ENCODE measurements around the gene SUCO. TPM values are rescaled to one million over a fixed set of nuclear protein-coding genes. Genes with fewer than 3 reads are reported as not detected.

The SUCO gene
- total and polyA plus RNA-seq, 2 of the 13 experiments (the other 11 are each of a cell fraction or from before 2014, with no cell fraction given), result 12.6 to 25.5 TPM

DNA sequence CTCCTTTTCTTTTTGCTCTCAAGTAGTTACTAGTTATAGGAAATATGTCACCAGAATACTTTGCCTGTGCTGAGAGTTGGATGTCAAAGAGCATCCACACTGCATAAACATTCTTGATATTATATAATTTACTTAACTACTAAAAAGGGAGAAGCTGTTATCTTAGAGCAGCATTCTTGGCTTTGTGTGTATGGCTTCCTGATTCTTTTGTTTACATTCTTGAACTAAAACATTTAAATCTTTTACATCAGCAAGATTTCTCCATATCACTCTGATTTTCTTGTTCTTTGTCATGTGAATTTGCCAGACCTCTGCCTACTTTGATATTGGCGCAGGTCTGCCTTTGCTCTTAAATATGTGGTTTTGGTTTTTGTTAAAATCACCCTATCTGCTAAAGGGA is 48.8 kb downstream of the SUCO start:
- ChIA-PET CTCF (ENCODE audit: low intra/inter-chr PET ratio, low total read pairs) (no interaction called here), POLR2A (no interaction called here)
- Histone ChIP-seq H3K27me3 (ENCODE audit: control insufficient read depth in 1 of 2, insufficient read depth in 2 of 2, low read length in 2 of 2) (no peaks in the 10 kb centered on the region), H3K36me3 (replicated peaks in 1 of 2; ENCODE audit: control insufficient read depth in 1 of 2, insufficient read depth in 2 of 2, low read length in 2 of 2) (peaks cover 2 to 30% of the 10 kb centered on the region in 2 experiments; a peak in 3 of 5 replicates), H3K79me2 (ENCODE audit: insufficient read depth, low read length) (no peaks in the 10 kb centered on the region), H3K9me3 (ENCODE audit: low read length) (no peaks in the 10 kb centered on the region), H3K9ac (ENCODE audit: insufficient read depth, low read depth, low read length) (no peak overlapping the region), H3K4me3 (replicated peaks in 1 of 3; ENCODE audit: insufficient read depth in 1 of 3, low read depth in 2 of 3, low read length in 3 of 3) (no peak overlapping the region), H3K4me1 (ENCODE audit: insufficient read depth, low read length) (no peaks in the 10 kb centered on the region), H3K27ac (ENCODE audit: extremely low read length, insufficient read depth, low read length) (no peak overlapping the region), H3K4me2 (ENCODE audit: low read depth, low read length) (no peak overlapping the region), H4K20me1 (ENCODE audit: insufficient read depth, low read length) (no peaks in the 10 kb centered on the region), H2AFZ (ENCODE audit: low read length) (no peak overlapping the region)
- no TSS peak for BruUV-seq (replicated peaks)
- FAIRE-seq, result no peak
- ATAC-seq, result no peak
- TF ChIP-seq, protein P1, sequence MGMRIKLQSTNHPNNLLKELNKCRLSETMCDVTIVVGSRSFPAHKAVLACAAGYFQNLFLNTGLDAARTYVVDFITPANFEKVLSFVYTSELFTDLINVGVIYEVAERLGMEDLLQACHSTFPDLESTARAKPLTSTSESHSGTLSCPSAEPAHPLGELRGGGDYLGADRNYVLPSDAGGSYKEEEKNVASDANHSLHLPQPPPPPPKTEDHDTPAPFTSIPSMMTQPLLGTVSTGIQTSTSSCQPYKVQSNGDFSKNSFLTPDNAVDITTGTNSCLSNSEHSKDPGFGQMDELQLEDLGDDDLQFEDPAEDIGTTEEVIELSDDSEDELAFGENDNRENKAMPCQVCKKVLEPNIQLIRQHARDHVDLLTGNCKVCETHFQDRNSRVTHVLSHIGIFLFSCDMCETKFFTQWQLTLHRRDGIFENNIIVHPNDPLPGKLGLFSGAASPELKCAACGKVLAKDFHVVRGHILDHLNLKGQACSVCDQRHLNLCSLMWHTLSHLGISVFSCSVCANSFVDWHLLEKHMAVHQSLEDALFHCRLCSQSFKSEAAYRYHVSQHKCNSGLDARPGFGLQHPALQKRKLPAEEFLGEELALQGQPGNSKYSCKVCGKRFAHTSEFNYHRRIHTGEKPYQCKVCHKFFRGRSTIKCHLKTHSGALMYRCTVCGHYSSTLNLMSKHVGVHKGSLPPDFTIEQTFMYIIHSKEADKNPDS (CRISPR knock-in tag; IDR thresholded peaks at IDR 0.05), result no peak
- TF ChIP-seq, protein P2, sequence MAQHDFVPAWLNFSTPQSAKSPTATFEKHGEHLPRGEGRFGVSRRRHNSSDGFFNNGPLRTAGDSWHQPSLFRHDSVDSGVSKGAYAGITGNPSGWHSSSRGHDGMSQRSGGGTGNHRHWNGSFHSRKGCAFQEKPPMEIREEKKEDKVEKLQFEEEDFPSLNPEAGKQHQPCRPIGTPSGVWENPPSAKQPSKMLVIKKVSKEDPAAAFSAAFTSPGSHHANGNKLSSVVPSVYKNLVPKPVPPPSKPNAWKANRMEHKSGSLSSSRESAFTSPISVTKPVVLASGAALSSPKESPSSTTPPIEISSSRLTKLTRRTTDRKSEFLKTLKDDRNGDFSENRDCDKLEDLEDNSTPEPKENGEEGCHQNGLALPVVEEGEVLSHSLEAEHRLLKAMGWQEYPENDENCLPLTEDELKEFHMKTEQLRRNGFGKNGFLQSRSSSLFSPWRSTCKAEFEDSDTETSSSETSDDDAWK (CRISPR knock-in tag; IDR thresholded peaks at IDR 0.05), result no peak
- TF ChIP-seq TBX2 (CRISPR knock-in tag; IDR thresholded peaks at IDR 0.05; ENCODE audit: borderline replicate concordance), result no peak
- TF ChIP-seq ASH2L (IDR thresholded peaks at IDR 0.05; ENCODE audit: insufficient read length, low read depth, low read length), result no peak
- TF ChIP-seq, protein P3, sequence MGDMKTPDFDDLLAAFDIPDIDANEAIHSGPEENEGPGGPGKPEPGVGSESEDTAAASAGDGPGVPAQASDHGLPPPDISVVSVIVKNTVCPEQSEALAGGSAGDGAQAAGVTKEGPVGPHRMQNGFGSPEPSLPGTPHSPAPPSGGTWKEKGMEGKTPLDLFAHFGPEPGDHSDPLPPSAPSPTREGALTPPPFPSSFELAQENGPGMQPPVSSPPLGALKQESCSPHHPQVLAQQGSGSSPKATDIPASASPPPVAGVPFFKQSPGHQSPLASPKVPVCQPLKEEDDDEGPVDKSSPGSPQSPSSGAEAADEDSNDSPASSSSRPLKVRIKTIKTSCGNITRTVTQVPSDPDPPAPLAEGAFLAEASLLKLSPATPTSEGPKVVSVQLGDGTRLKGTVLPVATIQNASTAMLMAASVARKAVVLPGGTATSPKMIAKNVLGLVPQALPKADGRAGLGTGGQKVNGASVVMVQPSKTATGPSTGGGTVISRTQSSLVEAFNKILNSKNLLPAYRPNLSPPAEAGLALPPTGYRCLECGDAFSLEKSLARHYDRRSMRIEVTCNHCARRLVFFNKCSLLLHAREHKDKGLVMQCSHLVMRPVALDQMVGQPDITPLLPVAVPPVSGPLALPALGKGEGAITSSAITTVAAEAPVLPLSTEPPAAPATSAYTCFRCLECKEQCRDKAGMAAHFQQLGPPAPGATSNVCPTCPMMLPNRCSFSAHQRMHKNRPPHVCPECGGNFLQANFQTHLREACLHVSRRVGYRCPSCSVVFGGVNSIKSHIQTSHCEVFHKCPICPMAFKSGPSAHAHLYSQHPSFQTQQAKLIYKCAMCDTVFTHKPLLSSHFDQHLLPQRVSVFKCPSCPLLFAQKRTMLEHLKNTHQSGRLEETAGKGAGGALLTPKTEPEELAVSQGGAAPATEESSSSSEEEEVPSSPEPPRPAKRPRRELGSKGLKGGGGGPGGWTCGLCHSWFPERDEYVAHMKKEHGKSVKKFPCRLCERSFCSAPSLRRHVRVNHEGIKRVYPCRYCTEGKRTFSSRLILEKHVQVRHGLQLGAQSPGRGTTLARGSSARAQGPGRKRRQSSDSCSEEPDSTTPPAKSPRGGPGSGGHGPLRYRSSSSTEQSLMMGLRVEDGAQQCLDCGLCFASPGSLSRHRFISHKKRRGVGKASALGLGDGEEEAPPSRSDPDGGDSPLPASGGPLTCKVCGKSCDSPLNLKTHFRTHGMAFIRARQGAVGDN (CRISPR knock-in tag; IDR thresholded peaks at IDR 0.05), result no peak
- TF ChIP-seq, protein P4, sequence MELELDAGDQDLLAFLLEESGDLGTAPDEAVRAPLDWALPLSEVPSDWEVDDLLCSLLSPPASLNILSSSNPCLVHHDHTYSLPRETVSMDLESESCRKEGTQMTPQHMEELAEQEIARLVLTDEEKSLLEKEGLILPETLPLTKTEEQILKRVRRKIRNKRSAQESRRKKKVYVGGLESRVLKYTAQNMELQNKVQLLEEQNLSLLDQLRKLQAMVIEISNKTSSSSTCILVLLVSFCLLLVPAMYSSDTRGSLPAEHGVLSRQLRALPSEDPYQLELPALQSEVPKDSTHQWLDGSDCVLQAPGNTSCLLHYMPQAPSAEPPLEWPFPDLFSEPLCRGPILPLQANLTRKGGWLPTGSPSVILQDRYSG (CRISPR knock-in tag; IDR thresholded peaks at IDR 0.05), result no peak
- no peak for TF ChIP-seq ZNF33A (CRISPR knock-in tag; IDR thresholded peaks at IDR 0.05; ENCODE audit: borderline replicate concordance)
- no peak for TF ChIP-seq SNAPC2 (CRISPR knock-in tag; IDR thresholded peaks at IDR 0.05)
- no peak for TF ChIP-seq POLR2A (IDR thresholded peaks at IDR 0.05; ENCODE audit: insufficient read depth in 1 of 2, low read depth in 2 of 2, low read length in 2 of 2)
- no peak for DNase-seq (ENCODE audit: low spot score)
- in situ Hi-C loops (cut with HindIII; ENCODE audit: extremely low pct_ligation_motif_present, low pct_unique_long_range_greater_than_20kb) (no loop called here), intact Hi-C loops (cut with micrococcal nuclease; ENCODE audit: unreplicated experiment) (no loop called here)
- 98% methylated on average over 1 of the region's 1 CpG for WGBS (ENCODE audit: low lambda C conversion rate)

Data from HepG2 (cell line).